ENCODE results near the gene PLIN3. TPM values are rescaled to one million over a fixed set of nuclear protein-coding genes. Genes with fewer than 3 reads are reported as not detected.

Gene PLIN3
- total and polyA plus RNA-seq, 2 of the 8 experiments (the other 6 are each of a cell fraction or from before 2014, with no cell fraction given), result 60.7 to 61.5 TPM

DNA sequence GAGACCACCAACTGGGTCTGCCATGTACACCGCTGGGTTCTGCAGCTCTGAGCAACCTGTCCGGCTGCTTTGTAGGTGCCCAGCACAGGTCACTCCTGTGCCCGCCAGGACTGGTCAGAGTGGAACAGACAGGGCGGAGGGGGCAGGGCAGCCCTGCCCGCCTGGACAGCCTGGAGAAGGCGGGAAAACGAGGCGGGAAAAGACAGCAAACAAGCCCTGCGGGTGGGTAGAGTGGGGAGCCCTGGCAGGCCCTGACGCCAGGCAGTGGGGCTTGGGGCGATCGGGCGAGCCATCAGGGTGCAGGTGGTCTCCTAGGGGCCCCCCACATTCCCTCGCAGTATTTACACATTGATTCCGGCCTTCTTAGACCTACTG, 41.3 kb upstream of the PLIN3 start:
- DNase-seq (ENCODE audit: low read depth in 1 of 2, low spot score in 2 of 2) (peak in 1 of 2 experiments; percentile 58), FAIRE-seq (no peak)
- no peak overlapping the region for H3K14ac ChIP-seq (ENCODE audit: insufficient read length)
- no peak overlapping the region for H2BK20ac ChIP-seq (ENCODE audit: low read length)
- no peak overlapping the region for H2BK5ac ChIP-seq (ENCODE audit: low read depth, low read length)
- WGBS, 2 experiments (ENCODE audit: extremely low coverage in 1 of 2, insufficient coverage in 1 of 2, insufficient read length in 1 of 2, insufficient replicate concordance in 2 of 2, low coverage in 1 of 2, low lambda C conversion rate in 2 of 2, missing lambda C conversion rate in 1 of 2), result 81% methylated on average over 15 of the region's 15 CpGs; no CpG with 5 or more reads in 1 of the 2 experiments
- H2BK120ac ChIP-seq (replicated peaks; ENCODE audit: low read depth, low read length), result no peak overlapping the region
- H4K91ac ChIP-seq (replicated peaks; ENCODE audit: insufficient read length, low read length), result peak overlapping the region; percentile 3
- H2BK12ac ChIP-seq (ENCODE audit: low read depth, low read length), result peak overlapping the region; percentile 75; the same call in 1 of the 2 replicates
- no peaks in the 10 kb centered on the region for H3K9me3 ChIP-seq (ENCODE audit: insufficient read depth in 2 of 2, low read depth in 1 of 2, low read length in 1 of 2)
- H3K23me2 ChIP-seq (ENCODE audit: low read depth, low read length), result peaks cover 8% of the 10 kb centered on the region
- POLR2A ChIA-PET (ENCODE audit: partially characterized antibody), result interaction anchor here (2.0 kb wide), 1 partner anchor 123 kb away, joined by 4 read pairs; no protein-coding TSS in a partner anchor
- no peaks in the 10 kb centered on the region; a peak in 1 of 7 replicates for H3K27me3 ChIP-seq (replicated peaks in 1 of 4; ENCODE audit: control insufficient read depth in 3 of 4, extremely low read depth in 1 of 4, insufficient read depth in 3 of 4, low read length in 3 of 4)
- peak overlapping the region; percentile 90; the same call in 1 of the 2 replicates for H4K8ac ChIP-seq (ENCODE audit: extremely low read depth, insufficient read depth, low read length)
- H3K36me3 ChIP-seq (ENCODE audit: control insufficient read depth in 2 of 4, insufficient read depth in 4 of 4, low read length in 3 of 4), result peaks cover 4 to 15% (median 6%) of the 10 kb centered on the region in 4 experiments; a peak in 5 of 8 replicates
- peak overlapping the region in 3 of 4 experiments; percentile 46 to 83 (median 60); a peak in 3 of 8 replicates for H3K4me3 ChIP-seq (ENCODE audit: extremely low read depth in 1 of 4, insufficient read depth in 2 of 4, low read depth in 3 of 4, low read length in 4 of 4)
- no peak overlapping the region for H3K23ac ChIP-seq (ENCODE audit: insufficient read length)
- no peak overlapping the region; the same call in 1 of the 2 replicates for H3K18ac ChIP-seq (ENCODE audit: extremely low read depth, low read length)
- H3K56ac ChIP-seq (replicated peaks; ENCODE audit: insufficient read length, low read depth, low read length), result no peak overlapping the region
- no peak overlapping the region; the same call in 1 of the 2 replicates for H2BK15ac ChIP-seq (ENCODE audit: low read length)
- H3K4me1 ChIP-seq (replicated peaks in 1 of 4; ENCODE audit: control insufficient read depth in 3 of 4, insufficient read depth in 4 of 4, low read length in 3 of 4), result peaks cover 0 to 14% (median 11%) of the 10 kb centered on the region in 4 experiments; a peak in 6 of 7 replicates
- 0 out of 2 replicates have a peak overlapping the region, but pooled peaks have one; percentile 11 for H2AK5ac ChIP-seq (ENCODE audit: low read depth, low read length)
- H3K27ac ChIP-seq (ENCODE audit: low read depth, low read length), result no peak overlapping the region
- peaks cover 0 to 30% of the 10 kb centered on the region in 2 experiments; a peak in 2 of 4 replicates for H3K79me2 ChIP-seq (ENCODE audit: control insufficient read depth in 1 of 2, insufficient read depth in 2 of 2, low read length in 2 of 2)
- H4K20me1 ChIP-seq (replicated peaks in 1 of 2; ENCODE audit: control insufficient read depth in 1 of 2, insufficient read depth in 2 of 2, low read length in 2 of 2), result peaks cover 3 to 11% of the 10 kb centered on the region in 2 experiments
- H3K79me1 ChIP-seq (ENCODE audit: low read depth, low read length), result 0 out of 2 replicates have a peak, but pooled peaks cover 2% of the 10 kb centered on the region
- peak overlapping the region; percentile 46 for H3K4ac ChIP-seq (replicated peaks; ENCODE audit: insufficient read length, low read depth, low read length)
- no peak overlapping the region for H4K5ac ChIP-seq (ENCODE audit: insufficient read length, low read depth, low read length)
- CTCF ChIA-PET (ENCODE audit: partially characterized antibody), result interaction anchor here (0.5 to 1.2 kb wide), 6 partner anchors 9 to 57 kb away, joined by 3 to 5 read pairs (median 3); no protein-coding TSS in a partner anchor
- H3K9ac ChIP-seq (replicated peaks in 1 of 4; ENCODE audit: extremely low read depth in 1 of 4, low read depth in 3 of 4, low read length in 3 of 4), result peak overlapping the region in 2 of 4 experiments; percentile 6 to 81; a peak in 2 of 7 replicates
- H2AFZ ChIP-seq (ENCODE audit: low read length), result no peak overlapping the region
- TF ChIP-seq, protein P1, sequence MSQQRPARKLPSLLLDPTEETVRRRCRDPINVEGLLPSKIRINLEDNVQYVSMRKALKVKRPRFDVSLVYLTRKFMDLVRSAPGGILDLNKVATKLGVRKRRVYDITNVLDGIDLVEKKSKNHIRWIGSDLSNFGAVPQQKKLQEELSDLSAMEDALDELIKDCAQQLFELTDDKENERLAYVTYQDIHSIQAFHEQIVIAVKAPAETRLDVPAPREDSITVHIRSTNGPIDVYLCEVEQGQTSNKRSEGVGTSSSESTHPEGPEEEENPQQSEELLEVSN (IDR thresholded peaks at IDR 0.05), result peak; percentile 91
- TF ChIP-seq SAP30 (IDR thresholded peaks at IDR 0.05; ENCODE audit: insufficient read depth, insufficient replicate concordance, low read length) (no peak), BCL11A (IDR thresholded peaks at IDR 0.05; ENCODE audit: low read depth in 2 of 2, low read length in 2 of 2) (no peak), TCF12 (IDR thresholded peaks at IDR 0.05; ENCODE audit: low read depth, low read length) (no peak), CTBP2 (IDR thresholded peaks at IDR 0.05; ENCODE audit: borderline replicate concordance, insufficient read depth, insufficient read length, low read length) (no peak), SIRT6 (IDR thresholded peaks at IDR 0.05; ENCODE audit: low read length) (no peak), SIN3A (conservative IDR thresholded peaks at IDR 0.05 in 1 of 2, IDR thresholded peaks at IDR 0.05 in 1 of 2; ENCODE audit: low read depth in 1 of 2, low read length in 2 of 2) (no peak)
- peak overlapping the region; percentile 75 to 79 for H3K4me2 ChIP-seq (ENCODE audit: insufficient read depth in 1 of 2, low read depth in 2 of 2, low read length in 2 of 2)
